HEK293 (cell line): ENCODE results near the gene IFI30.
A peak's percentile ranks its signal among the peaks of the same experiment; 100 is the strongest.

ENCODE experiments used
- CTCF ChIA-PET: fragments of 350-600 bp; formaldehyde crosslinking; extraction: SDS; loops from one replicate; lab custom pipeline; 2021; ENCODE audit warnings: antibody characterized with exemption; lab: Yijun Ruan, JAX
- POLR2A ChIA-PET: fragments of 300-600 bp; formaldehyde crosslinking; extraction: SDS; loops from one replicate; lab custom pipeline; 2020; ENCODE audit warnings: antibody characterized with exemption, inconsistent platforms; lab: Yijun Ruan, JAX
- H3K27ac ChIP-seq: fragments of 200-500 bp; sonication (Bioruptor generic); 2 replicates; pipeline ENCODE4 v1.5.1; 2014; ENCODE audit warnings: low read depth, low read length, control low read depth, inconsistent platforms; ENCODE audit errors: extremely low read depth
- H3K36me3 ChIP-seq, 2 experiments: fragments of 200-500 bp in 1 of 2; sonication (Bioruptor generic) in 1 of 2; 1 replicate in 1 of 2; 2 replicates in 1 of 2; pipeline ENCODE4 v1.5.1; 2014 to 2017; ENCODE audit warnings: inconsistent platforms in 2 of 2, low read length in 2 of 2; ENCODE audit not compliant: control insufficient read depth in 2 of 2, insufficient read depth in 1 of 2
- H3K4me1 ChIP-seq: fragments of 200-500 bp; sonication (Bioruptor generic); 2 replicates; pipeline ENCODE4 v1.5.1; 2014; ENCODE audit warnings: mild to moderate bottlenecking, low read length, inconsistent platforms; ENCODE audit not compliant: control insufficient read depth, insufficient read depth
- H3K4me3 ChIP-seq: 2 replicates; pipeline ENCODE4 v1.5.1; 2011; ENCODE audit warnings: low read depth, mild to moderate bottlenecking, control low read depth, low read length, moderate library complexity
- H3K9me3 ChIP-seq: fragments of 200-500 bp; sonication (Bioruptor generic); 2 replicates; pipeline ENCODE4 v1.5.1; 2014; ENCODE audit warnings: low read depth, low read length, inconsistent platforms; ENCODE audit not compliant: control insufficient read depth, insufficient read depth
- BCL11B ChIP-seq: fragments of 450-650 bp; formaldehyde crosslinking; IDR thresholded peaks from 2 replicates; pipeline ENCODE4 v1.5.1; 2016; ENCODE audit warnings: low read depth, missing biosample characterization, missing genetic modification characterization
- KLF9 ChIP-seq: fragments of 450-650 bp; formaldehyde crosslinking; IDR thresholded peaks from 2 replicates; pipeline ENCODE4 v1.5.1; 2016; ENCODE audit warnings: missing biosample characterization, missing genetic modification characterization, low read depth
- PRDM10 ChIP-seq: fragments of 450-650 bp; formaldehyde crosslinking; IDR thresholded peaks from 2 replicates; pipeline ENCODE4 v1.5.1; 2016; ENCODE audit warnings: missing biosample characterization, missing genetic modification characterization
- SCRT2 ChIP-seq: fragments of 450-650 bp; formaldehyde crosslinking; IDR thresholded peaks from 2 replicates; pipeline ENCODE4 v1.5.1; 2016; ENCODE audit warnings: missing biosample characterization, missing genetic modification characterization
- SP2 ChIP-seq: fragments of 450-650 bp; formaldehyde crosslinking; IDR thresholded peaks from 2 replicates; pipeline ENCODE4 v1.5.1; 2016; ENCODE audit warnings: missing biosample characterization, missing genetic modification characterization
- YY2 ChIP-seq: fragments of 450-650 bp; formaldehyde crosslinking; IDR thresholded peaks from 2 replicates; pipeline ENCODE4 v1.5.1; 2016; ENCODE audit warnings: missing biosample characterization, missing genetic modification characterization
- ZNF2 ChIP-seq: fragments of 450-650 bp; formaldehyde crosslinking; IDR thresholded peaks from 2 replicates; pipeline ENCODE4 v1.5.1; 2016; ENCODE audit warnings: missing biosample characterization, missing genetic modification characterization
- ZNF335 ChIP-seq: fragments of 450-650 bp; formaldehyde crosslinking; conservative IDR thresholded peaks from 2 replicates; pipeline ENCODE4 v1.5.1; 2016; ENCODE audit warnings: missing biosample characterization, missing genetic modification characterization
- ZNF350 ChIP-seq: fragments of 450-650 bp; formaldehyde crosslinking; IDR thresholded peaks from 2 replicates; pipeline ENCODE4 v1.5.0; 2017; ENCODE audit warnings: missing biosample characterization, mild to moderate bottlenecking, missing genetic modification characterization
- ZNF560 ChIP-seq: fragments of 450-650 bp; formaldehyde crosslinking; IDR thresholded peaks from 2 replicates; pipeline ENCODE4 v1.5.1; 2017; ENCODE audit warnings: missing biosample characterization, missing genetic modification characterization, borderline replicate concordance
- ZNF585B ChIP-seq: fragments of 450-650 bp; formaldehyde crosslinking; IDR thresholded peaks from 2 replicates; pipeline ENCODE4 v1.5.1; 2016; ENCODE audit warnings: missing biosample characterization, missing genetic modification characterization
- ZNF692 ChIP-seq: fragments of 450-650 bp; formaldehyde crosslinking; IDR thresholded peaks from 2 replicates; pipeline ENCODE4 v1.5.1; 2016; ENCODE audit warnings: missing biosample characterization, missing genetic modification characterization
- ZXDB ChIP-seq: fragments of 450-650 bp; formaldehyde crosslinking; IDR thresholded peaks from 2 replicates; pipeline ENCODE4 v1.5.1; 2016; ENCODE audit warnings: missing biosample characterization, missing genetic modification characterization
- TF ChIP-seq, protein P1 (sequence below): fragments of 450-650 bp; formaldehyde crosslinking; IDR thresholded peaks from 2 replicates; pipeline ENCODE4 v1.5.1; 2016; ENCODE audit warnings: missing biosample characterization, missing genetic modification characterization
- TF ChIP-seq, protein P2 (sequence below): fragments of 450-650 bp; formaldehyde crosslinking; IDR thresholded peaks from 2 replicates; pipeline ENCODE4 v1.5.1; 2017; ENCODE audit warnings: missing biosample characterization, missing genetic modification characterization
- TF ChIP-seq, protein P3 (sequence below): fragments of 450-650 bp; formaldehyde crosslinking; IDR thresholded peaks from 2 replicates; pipeline ENCODE4 v1.5.1; 2016; ENCODE audit warnings: missing biosample characterization, missing genetic modification characterization

Gene IFI30

GRCh38 chr19:18193388-18194180 is 20.0 kb downstream of the IFI30 start (continued):
- peak; percentile 24; the same call in 1 of the 2 replicates for TF ChIP-seq SCRT2 (tag by site-specific recombination)
- TF ChIP-seq ZNF2, result peak; percentile 21; the same call in 1 of the 2 replicates
- peak; percentile 5 for TF ChIP-seq SP2 (tag by site-specific recombination)
- TF ChIP-seq ZNF692, result peak; percentile 55
- TF ChIP-seq ZNF560, result no peak
- peak; percentile 99 for TF ChIP-seq BCL11B (tag by site-specific recombination)
- no peak for TF ChIP-seq ZNF350
- TF ChIP-seq KLF9, result peak; percentile 34; the same call in 1 of the 2 replicates
- TF ChIP-seq, protein P1, sequence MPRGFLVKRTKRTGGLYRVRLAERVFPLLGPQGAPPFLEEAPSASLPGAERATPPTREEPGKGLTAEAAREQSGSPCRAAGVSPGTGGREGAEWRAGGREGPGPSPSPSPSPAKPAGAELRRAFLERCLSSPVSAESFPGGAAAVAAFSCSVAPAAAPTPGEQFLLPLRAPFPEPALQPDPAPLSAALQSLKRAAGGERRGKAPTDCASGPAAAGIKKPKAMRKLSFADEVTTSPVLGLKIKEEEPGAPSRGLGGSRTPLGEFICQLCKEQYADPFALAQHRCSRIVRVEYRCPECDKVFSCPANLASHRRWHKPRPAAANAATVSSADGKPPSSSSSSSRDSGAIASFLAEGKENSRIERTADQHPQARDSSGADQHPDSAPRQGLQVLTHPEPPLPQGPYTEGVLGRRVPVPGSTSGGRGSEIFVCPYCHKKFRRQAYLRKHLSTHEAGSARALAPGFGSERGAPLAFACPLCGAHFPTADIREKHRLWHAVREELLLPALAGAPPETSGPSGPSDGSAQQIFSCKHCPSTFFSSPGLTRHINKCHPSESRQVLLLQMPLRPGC (tag by site-specific recombination), result no peak
- TF ChIP-seq, protein P2, sequence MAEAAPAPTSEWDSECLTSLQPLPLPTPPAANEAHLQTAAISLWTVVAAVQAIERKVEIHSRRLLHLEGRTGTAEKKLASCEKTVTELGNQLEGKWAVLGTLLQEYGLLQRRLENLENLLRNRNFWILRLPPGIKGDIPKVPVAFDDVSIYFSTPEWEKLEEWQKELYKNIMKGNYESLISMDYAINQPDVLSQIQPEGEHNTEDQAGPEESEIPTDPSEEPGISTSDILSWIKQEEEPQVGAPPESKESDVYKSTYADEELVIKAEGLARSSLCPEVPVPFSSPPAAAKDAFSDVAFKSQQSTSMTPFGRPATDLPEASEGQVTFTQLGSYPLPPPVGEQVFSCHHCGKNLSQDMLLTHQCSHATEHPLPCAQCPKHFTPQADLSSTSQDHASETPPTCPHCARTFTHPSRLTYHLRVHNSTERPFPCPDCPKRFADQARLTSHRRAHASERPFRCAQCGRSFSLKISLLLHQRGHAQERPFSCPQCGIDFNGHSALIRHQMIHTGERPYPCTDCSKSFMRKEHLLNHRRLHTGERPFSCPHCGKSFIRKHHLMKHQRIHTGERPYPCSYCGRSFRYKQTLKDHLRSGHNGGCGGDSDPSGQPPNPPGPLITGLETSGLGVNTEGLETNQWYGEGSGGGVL (tag by site-specific recombination), result no peak
- TF ChIP-seq ZNF335 (tag by site-specific recombination), result peak; percentile 56; the same call in 1 of the 2 replicates
- TF ChIP-seq YY2 (tag by site-specific recombination), result peak; percentile 84
- TF ChIP-seq, protein P3, sequence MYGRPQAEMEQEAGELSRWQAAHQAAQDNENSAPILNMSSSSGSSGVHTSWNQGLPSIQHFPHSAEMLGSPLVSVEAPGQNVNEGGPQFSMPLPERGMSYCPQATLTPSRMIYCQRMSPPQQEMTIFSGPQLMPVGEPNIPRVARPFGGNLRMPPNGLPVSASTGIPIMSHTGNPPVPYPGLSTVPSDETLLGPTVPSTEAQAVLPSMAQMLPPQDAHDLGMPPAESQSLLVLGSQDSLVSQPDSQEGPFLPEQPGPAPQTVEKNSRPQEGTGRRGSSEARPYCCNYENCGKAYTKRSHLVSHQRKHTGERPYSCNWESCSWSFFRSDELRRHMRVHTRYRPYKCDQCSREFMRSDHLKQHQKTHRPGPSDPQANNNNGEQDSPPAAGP (tag by site-specific recombination), result peak; percentile 53; the same call in 1 of the 2 replicates
- 0 out of 2 replicates have a peak, but pooled peaks have one; percentile 43 for TF ChIP-seq ZXDB (tag by site-specific recombination)

GRCh38 chr19:18194181-18194530 is 20.5 kb downstream of the IFI30 start:
- Histone ChIP-seq H3K9me3 (no peaks in the 10 kb centered on the region), H3K4me1 (no peaks in the 10 kb centered on the region), H3K36me3 (peaks cover 0 to 24% of the 10 kb centered on the region in 2 experiments; a peak in 2 of 3 replicates), H3K4me3 (peak overlapping the region; percentile 76; the same call in 1 of the 2 replicates), H3K27ac (no peak overlapping the region)
- CTCF ChIA-PET, result interaction anchor here (1.3 to 1.4 kb wide), 2 partner anchors 26 to 61 kb away, joined by 3 to 4 read pairs; a partner anchor contains a TSS
- POLR2A ChIA-PET, result interaction anchor here (0.6 kb wide), 2 partner anchors 21 to 170 kb away, joined by 3 to 5 read pairs; no protein-coding TSS in a partner anchor
- TF ChIP-seq ZNF585B (tag by site-specific recombination) (no peak), PRDM10 (tag by site-specific recombination) (0 out of 2 replicates have a peak, but pooled peaks have one; percentile 24)
